LNCAP (cell line): ENCODE results near the gene SRA1.

ENCODE experiments used
- CTCF ChIP-seq: fragments of 450-650 bp; IDR thresholded peaks from 2 replicates; pipeline ENCODE4 v1.5.1; 2017; ENCODE audit warnings: mild to moderate bottlenecking

SRA1 gene

GRCh38 chr5:140595538-140596300, 38.4 kb upstream of the SRA1 start:
- no peak for TF ChIP-seq CTCF

DNA sequence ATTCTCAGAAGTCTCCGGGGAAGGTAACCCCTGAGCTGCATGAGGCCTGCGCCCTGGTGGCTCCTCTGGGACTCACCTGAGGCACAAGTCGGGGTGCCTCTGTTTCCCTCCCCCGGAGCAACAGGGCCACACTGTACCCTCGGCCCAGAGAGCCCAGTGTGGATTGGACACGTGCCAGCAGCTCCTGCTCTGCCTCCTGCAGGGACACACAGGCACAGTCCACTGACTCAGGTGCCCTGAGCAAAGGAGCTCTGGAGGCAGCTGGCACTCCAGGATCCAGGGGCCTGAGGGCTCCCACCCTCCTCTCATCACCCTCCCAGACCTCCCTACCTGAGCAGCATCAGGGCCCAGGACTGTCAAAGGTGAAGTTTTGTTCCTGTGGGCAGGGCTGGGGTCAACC, 36.9 kb upstream of the SRA1 start:
- no peak for TF ChIP-seq CTCF

DNA sequence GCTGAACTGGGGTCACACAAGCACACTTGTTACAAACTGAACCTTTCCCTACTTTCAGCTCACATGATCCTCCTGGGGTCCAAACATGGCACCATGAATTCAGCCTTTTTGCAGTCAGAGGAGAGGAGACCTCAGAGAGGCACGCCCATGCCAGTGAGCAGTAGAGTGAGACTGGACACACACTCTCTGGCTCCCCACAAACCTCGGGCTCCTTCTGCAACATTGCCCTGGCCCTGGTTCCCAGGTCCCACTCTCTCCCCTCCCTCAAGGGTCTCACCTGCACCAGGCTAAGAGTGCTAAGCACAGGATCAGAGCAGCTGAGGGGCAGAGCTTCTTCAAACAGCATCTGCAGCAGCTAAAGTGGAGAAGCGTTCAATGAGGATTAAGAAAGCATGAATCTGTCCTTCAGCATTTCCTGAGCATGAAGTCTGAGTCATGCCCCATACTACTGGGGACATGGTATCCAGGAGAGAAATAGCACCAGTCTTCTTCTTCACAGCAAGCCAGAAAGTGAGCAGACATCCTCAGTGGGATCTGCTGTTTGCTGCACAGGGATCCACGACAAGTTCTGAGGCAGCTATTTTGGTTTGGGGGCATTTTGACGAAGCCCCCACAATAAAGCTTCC, 34.6 kb upstream of the SRA1 start:
- no peak for TF ChIP-seq CTCF

- TF ChIP-seq CTCF: no peak
These were observed 33.6 kb upstream of the SRA1 start for GRCh38 chr5:140590861-140591260.

- TF ChIP-seq CTCF: no peak
These were observed 31.2 kb upstream of the SRA1 start for GRCh38 chr5:140588311-140589070.

GRCh38 chr5:140587495-140587894, 30.2 kb upstream of the SRA1 start:
- no peak for TF ChIP-seq CTCF

DNA sequence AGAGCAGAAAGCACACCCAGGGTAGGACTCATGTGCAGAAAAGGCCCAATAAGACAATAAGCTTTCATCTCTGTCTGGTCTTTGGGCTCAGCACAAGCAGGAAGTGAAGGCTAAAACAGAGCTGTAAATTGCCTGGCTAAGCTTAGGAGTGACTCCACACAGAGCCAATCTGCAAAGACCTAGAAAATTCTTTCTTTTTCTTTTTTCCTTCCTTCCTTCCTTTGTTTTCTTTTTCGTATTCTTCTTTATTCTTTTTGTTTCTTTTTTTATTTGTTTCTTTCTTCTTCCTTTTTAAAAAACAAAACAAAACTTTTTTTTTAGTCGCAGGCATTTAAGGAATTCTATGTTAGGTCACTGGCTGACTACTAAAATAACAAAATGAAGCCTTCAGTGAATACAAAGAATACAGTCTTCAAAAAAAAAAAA, 19.5 kb upstream of the SRA1 start:
- no peak for TF ChIP-seq CTCF
